ENCODE data around the gene LRRC14B. TPM values are rescaled to one million over a fixed set of nuclear protein-coding genes. Genes with fewer than 3 reads are reported as not detected.

Gene LRRC14B
- total RNA-seq, 2 donors from 2014 or later = 7.7 to 51.0 TPM

DNA sequence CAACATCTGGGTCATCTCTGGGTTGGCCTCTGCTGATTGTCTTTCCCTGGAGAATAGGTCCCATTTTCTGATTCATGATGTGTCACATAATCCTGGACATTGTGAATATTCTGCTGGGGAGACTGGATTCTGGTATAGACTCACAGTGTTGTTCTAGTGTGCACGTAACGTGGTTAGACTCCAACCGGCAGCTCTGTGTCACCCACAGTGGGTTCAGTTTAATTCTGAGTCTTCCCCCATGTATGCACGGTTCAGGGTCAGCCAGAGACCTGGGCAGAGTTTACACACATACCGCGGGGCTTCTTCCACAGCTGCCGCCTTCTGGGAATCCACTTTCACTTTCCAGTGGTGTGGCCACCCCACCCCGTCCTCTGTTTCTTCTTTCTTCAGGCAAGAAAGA lies 38.0 kb upstream of the LRRC14B start:
- H3K4me3 ChIP-seq = no peak overlapping the region

GRCh38 chr5:154236-154635 lies 37.1 kb upstream of the LRRC14B start:
- DNase-seq (ENCODE audit: low spot score) = no peak
- Histone ChIP-seq H3K27me3 (no peaks in the 10 kb centered on the region), H3K4me1 (no peaks in the 10 kb centered on the region), H3K36me3 (no peaks in the 10 kb centered on the region), H3K9me3 (no peaks in the 10 kb centered on the region), H3K4me3 (no peak overlapping the region), H3K27ac (no peak overlapping the region)
- no peak for TF ChIP-seq CTCF (IDR thresholded peaks at IDR 0.05)

More for the DNA sequence above, 38.0 kb upstream of the LRRC14B start:
- no peak for DNase-seq (ENCODE audit: low spot score)
- H3K9me3 ChIP-seq = peaks cover 0 to 5% of the 10 kb centered on the region in 2 donors
- H3K4me1 ChIP-seq = no peaks in the 10 kb centered on the region
- H3K27ac ChIP-seq = no peak overlapping the region
- no peaks in the 10 kb centered on the region for H3K27me3 ChIP-seq
- no peaks in the 10 kb centered on the region for H3K36me3 ChIP-seq
- TF ChIP-seq CTCF (IDR thresholded peaks at IDR 0.05) = no peak

GRCh38 chr5:154826-155225 lies 36.5 kb upstream of the LRRC14B start:
- H3K27me3 ChIP-seq = no peaks in the 10 kb centered on the region
- H3K4me1 ChIP-seq = no peaks in the 10 kb centered on the region
- no peaks in the 10 kb centered on the region for H3K36me3 ChIP-seq
- TF ChIP-seq CTCF (IDR thresholded peaks at IDR 0.05) = no peak
- no peak for DNase-seq (ENCODE audit: low spot score)
- no peak overlapping the region for H3K27ac ChIP-seq
- no peak overlapping the region for H3K4me3 ChIP-seq
- no peaks in the 10 kb centered on the region for H3K9me3 ChIP-seq

DNA sequence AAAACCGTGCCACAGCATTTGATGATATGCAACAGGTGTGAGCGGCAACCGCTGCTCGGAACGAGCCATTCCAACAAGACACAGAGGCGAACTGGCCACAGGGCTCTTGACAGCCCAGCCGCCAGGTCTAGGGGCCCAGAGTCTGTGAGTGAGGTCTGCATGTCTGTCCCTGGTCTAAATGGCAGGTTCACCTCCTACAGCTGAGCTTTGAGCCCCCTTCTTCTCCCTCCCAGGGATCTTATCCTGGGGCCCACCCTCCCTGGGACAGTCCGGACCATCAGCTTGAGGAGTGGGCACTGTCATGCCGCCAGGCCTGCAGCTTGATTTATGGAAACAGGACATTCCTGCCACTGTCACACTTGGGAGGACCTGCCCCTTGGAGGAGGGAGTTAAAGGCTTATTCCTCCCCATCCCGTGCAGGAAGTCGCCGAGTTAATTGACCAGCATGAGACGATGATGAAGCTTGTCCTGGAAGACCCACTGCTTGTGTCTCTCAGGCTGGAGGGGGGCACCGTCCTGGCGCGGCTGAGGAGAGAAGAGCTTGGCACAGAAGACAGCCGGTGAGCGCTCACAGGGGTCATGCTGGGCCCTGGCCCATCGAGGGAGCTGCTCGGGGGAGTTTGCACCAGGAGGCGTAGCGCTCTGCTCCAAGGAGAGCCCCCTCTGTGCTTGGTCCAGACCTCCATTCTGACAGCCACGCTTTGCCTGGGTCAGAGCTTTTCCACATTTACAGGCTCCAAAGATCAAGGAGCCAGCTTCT lies 35.5 kb upstream of the LRRC14B start:
- no peak for DNase-seq (ENCODE audit: low spot score)
- no peak overlapping the region for H3K4me3 ChIP-seq
- no peaks in the 10 kb centered on the region for H3K27me3 ChIP-seq
- no peaks in the 10 kb centered on the region for H3K36me3 ChIP-seq
- no peaks in the 10 kb centered on the region for H3K9me3 ChIP-seq
- no peak for TF ChIP-seq CTCF (IDR thresholded peaks at IDR 0.05)
- no peak overlapping the region for H3K27ac ChIP-seq
- H3K4me1 ChIP-seq = no peaks in the 10 kb centered on the region

DNA sequence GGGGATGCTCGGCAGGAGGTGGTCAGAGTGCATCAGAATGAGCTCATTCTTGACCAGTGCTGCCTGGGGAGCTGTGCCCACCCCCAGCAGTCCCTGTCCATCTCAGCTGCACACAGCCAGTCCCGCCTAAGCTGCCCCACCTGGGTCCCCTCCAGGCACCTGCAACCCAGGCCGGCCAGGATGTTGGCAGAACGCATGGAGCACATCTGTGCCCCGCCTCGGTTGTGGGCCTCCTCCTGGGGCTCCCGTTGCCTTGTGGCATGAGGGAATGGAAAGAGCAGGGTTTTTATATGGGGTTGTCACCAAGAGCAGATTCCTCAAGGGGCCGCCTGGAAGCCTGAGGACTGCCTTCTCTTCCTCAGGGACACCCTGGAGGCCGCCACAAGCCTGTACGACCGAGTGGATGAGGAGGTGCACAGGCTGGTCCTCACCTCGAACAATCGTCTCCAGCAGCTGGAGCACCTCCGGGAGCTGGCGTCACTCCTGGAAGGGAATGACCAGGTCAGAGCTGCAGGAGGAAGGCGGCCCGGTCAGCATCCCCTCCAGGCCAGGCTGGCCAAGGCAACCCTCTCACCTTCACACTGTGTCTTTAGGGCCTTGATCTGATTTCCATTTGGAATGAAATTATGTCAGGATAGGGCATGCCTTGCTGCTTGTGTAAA lies 34.8 kb upstream of the LRRC14B start:
- Histone ChIP-seq H3K4me3 (no peak overlapping the region), H3K36me3 (no peaks in the 10 kb centered on the region), H3K4me1 (no peaks in the 10 kb centered on the region), H3K27me3 (no peaks in the 10 kb centered on the region), H3K27ac (no peak overlapping the region), H3K9me3 (no peaks in the 10 kb centered on the region)
- no peak for DNase-seq (ENCODE audit: low spot score)
- no peak for TF ChIP-seq CTCF (IDR thresholded peaks at IDR 0.05)
